HUES64 (cell line): Measurements from ENCODE around the gene FAU.

Source experiments
- H3K27ac ChIP-seq: 2 replicates; pipeline ENCODE4 v1.7.0; 2013; ENCODE audit warnings: low read depth, low read length, inconsistent platforms
- H3K27me3 ChIP-seq: 2 replicates; pipeline ENCODE4 v1.6.1; 2013; ENCODE audit warnings: mild to moderate bottlenecking, low read length; ENCODE audit not compliant: insufficient read depth
- H3K36me3 ChIP-seq: 2 replicates; pipeline ENCODE4 v1.6.1; 2013; ENCODE audit warnings: mild to moderate bottlenecking, low read length; ENCODE audit not compliant: insufficient read depth
- H3K4me1 ChIP-seq: 2 replicates; pipeline ENCODE4 v1.6.1; 2013; ENCODE audit warnings: mild to moderate bottlenecking, low read length, moderate library complexity; ENCODE audit not compliant: insufficient read depth
- H3K4me3 ChIP-seq: 2 replicates; pipeline ENCODE4 v1.5.1; 2013; ENCODE audit warnings: mild to moderate bottlenecking, low read length, moderate library complexity
- H3K9ac ChIP-seq: 2 replicates; pipeline ENCODE4 v1.6.1; 2013; ENCODE audit warnings: mild to moderate bottlenecking, low read depth, low read length
- H3K9me3 ChIP-seq: 2 replicates; pipeline ENCODE4 v1.6.1; 2013; ENCODE audit warnings: low read depth, low read length; ENCODE audit not compliant: insufficient read depth
- WGBS: fragments of 150-250, 120-280 bp; methylation state at CpG from one replicate; pipeline ENCODE4 v1.1.7; 2013; ENCODE audit warnings: missing lambda C conversion rate; 5-methylcytosine and 5-hydroxymethylcytosine counted together

The FAU gene

DNA sequence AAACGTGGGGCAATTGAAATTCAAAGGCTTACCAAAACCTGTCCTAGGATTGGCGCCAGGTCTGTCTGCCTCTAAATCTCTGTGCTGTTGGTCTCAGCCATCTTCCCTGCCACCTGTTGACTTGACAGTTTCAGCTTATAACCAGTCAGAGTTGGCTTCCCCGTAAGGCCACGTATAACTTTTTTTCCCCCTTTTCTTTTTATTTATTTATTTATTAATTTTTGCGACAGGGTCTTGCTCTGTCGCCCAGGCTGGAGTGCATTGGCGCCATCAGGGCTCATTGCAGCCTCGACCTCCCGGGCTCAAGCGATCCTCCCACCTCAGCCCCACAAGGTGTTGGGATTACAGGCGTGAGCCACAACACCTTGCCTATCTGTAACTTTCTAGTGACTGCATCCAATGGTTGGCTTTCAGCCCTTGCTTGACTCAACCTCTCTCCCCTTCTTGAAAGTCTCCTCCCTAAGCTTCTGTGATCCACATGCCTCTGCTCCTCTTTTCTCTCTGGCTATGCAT lies 13.8 kb upstream of the FAU start:
- 75% methylated on average over 10 of the region's 11 CpGs for WGBS
- 0 out of 2 replicates have a peak, but pooled peaks cover 8% of the 10 kb centered on the region for H3K27me3 ChIP-seq
- peaks cover 19% of the 10 kb centered on the region for H3K36me3 ChIP-seq
- H3K27ac ChIP-seq = peak overlapping the region; percentile 73
- H3K9me3 ChIP-seq = no peaks in the 10 kb centered on the region
- 0 out of 2 replicates have a peak, but pooled peaks cover 2% of the 10 kb centered on the region for H3K4me1 ChIP-seq
- H3K4me3 ChIP-seq = peak overlapping the region; percentile 83
- peak overlapping the region; percentile 98 for H3K9ac ChIP-seq

DNA sequence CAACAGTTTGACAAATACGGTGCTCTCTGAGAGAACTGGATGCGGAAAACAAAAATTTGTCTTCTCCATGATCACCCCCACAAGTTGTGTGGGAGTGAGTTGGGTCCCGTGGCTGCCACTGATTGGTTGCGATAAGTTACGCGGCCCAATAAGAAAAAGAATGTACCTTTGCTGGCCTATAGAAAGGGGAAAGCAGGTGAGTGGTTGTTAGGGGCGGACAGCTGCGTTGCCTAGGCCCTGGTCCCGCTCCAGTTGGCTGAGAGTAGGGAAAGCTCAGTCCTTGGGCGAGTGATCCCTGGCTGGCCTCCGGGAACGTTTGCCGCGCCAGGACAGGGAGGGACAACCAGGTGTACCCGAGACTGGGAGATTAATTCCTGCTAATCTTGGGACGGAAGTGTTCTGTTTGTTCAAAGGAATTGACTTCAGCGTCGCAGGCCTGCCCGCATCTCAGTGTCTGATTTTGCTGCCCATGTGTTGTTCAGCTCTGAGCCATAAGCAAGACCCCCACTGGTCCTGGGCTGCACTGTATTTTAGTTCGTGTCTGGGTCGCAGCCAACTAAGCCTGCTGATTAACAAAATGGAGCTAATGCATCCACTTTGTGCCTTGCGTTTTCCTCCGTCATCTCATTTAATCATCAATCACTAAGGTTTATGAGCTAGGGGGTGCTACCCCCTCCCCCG lies 13.2 kb upstream of the FAU start:
- Histone ChIP-seq H3K4me3 (peak overlapping the region; percentile 83), H3K27ac (peak overlapping the region; percentile 94), H3K9ac (peak overlapping the region; percentile 98), H3K4me1 (0 out of 2 replicates have a peak, but pooled peaks cover 2% of the 10 kb centered on the region), H3K27me3 (0 out of 2 replicates have a peak, but pooled peaks cover 2% of the 10 kb centered on the region), H3K9me3 (no peaks in the 10 kb centered on the region), H3K36me3 (peaks cover 24% of the 10 kb centered on the region)
- 6% methylated on average over 24 of the region's 24 CpGs for WGBS

DNA sequence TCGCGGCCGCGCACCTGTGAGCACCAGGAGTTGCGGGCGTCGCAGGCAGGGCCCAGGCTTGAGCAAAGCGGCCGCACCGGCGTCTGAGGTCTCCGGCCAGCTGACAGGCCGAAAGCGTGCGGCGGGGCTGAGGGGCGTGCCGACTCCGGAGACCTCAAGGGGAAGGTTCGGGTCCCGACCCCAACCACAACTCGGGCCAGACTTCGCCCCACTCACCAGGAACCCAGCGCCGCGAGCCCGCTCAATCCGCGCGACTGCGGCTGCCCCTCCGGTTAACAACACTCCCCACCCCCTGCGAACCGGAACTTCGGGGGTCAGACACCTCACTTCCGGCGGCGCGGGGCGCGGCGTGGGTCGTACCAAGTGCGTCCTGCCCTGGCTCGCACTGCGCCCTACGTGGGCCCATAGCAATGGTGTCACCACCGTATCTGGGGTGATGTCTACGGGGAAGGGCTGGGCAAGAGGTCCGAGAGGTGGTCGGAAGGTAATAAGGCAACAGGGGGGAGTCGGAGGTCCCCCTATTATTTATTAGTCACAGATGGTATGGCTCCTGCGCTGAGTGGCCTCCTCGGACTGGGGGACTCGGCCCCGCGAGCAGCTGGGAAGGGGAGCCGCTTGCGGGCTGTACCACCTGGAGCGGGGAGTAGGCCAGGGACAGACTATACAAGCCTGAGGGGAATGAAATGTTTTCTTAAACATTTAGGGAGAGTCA lies 12.5 kb upstream of the FAU start, which contains the start of gene SYVN1:
Gene SYVN1 (minus strand): TSS at position 280 of the 712 bp plus-strand sequence. CDS start 918 bp downstream, outside the sequence.
- Histone ChIP-seq H3K4me1 (0 out of 2 replicates have a peak, but pooled peaks cover 2% of the 10 kb centered on the region), H3K9me3 (no peaks in the 10 kb centered on the region), H3K27me3 (no peaks in the 10 kb centered on the region), H3K9ac (peak within 1 kb of the TSS; percentile 98), H3K4me3 (peak within 1 kb of the TSS; percentile 83), H3K36me3 (peaks cover 31% of the 10 kb centered on the region), H3K27ac (peak within 1 kb of the TSS; percentile 94)
- under 1% methylated on average over 60 of the region's 60 CpGs for WGBS

DNA sequence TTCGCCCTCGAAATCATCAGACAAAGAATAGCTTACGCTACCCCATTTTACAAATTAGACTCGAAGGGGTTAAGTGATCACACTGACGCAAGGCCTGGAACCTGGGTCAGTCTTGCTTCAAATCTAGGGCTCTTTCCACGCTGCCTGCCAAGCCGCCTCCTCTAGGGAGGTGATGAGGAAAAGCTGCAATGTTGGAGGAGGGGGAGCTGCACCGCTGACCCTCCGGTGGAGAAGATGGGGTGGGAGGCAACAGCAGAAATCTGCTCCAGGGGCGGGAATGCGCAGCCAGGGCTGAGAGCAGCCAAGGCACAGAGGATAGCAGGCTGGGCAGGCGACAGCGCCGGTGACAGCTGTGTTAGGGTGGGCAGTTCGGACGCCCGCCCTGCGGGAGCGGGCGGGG lies 11.8 kb upstream of the FAU start:
- peaks cover 38% of the 10 kb centered on the region for H3K36me3 ChIP-seq
- WGBS = under 1% methylated on average over 20 of the region's 20 CpGs
- H3K9me3 ChIP-seq = no peaks in the 10 kb centered on the region
- no peaks in the 10 kb centered on the region for H3K27me3 ChIP-seq
- peak overlapping the region; percentile 98 for H3K9ac ChIP-seq
- H3K4me1 ChIP-seq = 0 out of 2 replicates have a peak, but pooled peaks cover 2% of the 10 kb centered on the region
- peak overlapping the region; percentile 83 for H3K4me3 ChIP-seq
- peak overlapping the region; percentile 94 for H3K27ac ChIP-seq

DNA sequence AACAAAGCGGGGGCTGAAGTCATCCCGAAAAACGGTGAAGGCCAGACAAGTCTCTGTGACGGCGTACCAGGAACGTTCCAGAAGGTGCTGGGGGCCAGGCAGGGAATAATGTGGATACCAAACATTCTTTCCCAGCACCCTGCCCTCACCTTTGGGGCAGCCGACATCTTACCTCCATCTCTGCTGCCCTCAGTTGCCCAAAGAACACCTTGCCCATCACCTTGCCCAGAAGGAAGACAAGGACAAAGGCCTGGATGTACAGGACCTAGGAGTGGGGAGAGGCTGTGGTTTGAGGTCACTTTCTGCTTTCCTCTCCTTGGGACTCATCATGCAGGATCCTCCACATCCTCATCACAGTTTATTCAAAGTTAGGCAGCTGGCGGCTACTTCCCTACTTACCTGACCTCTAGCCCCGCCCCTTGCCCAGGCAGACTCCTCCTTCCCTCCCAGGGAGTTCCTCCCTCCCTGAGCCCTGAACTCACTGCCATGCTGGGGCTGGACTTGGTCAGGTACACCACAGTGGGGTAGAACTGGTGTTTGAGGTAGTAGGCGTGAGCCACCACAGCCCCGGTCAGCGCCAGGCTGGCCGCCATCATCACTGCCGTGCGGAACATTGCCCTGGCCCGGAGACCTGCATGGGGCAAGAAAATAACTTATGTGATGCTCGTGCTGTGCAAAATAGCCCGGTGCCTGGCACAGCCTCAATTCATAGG lies 11.2 kb upstream of the FAU start:
- H3K4me1 ChIP-seq = 0 out of 2 replicates have a peak, but pooled peaks cover 2% of the 10 kb centered on the region
- peak overlapping the region; percentile 94 for H3K27ac ChIP-seq
- H3K9me3 ChIP-seq = no peaks in the 10 kb centered on the region
- no peaks in the 10 kb centered on the region for H3K27me3 ChIP-seq
- H3K4me3 ChIP-seq = peak overlapping the region; percentile 83
- peak overlapping the region; percentile 98; the same call in 1 of the 2 replicates for H3K9ac ChIP-seq
- peaks cover 43% of the 10 kb centered on the region for H3K36me3 ChIP-seq
- 52% methylated on average over 18 of the region's 18 CpGs for WGBS

DNA sequence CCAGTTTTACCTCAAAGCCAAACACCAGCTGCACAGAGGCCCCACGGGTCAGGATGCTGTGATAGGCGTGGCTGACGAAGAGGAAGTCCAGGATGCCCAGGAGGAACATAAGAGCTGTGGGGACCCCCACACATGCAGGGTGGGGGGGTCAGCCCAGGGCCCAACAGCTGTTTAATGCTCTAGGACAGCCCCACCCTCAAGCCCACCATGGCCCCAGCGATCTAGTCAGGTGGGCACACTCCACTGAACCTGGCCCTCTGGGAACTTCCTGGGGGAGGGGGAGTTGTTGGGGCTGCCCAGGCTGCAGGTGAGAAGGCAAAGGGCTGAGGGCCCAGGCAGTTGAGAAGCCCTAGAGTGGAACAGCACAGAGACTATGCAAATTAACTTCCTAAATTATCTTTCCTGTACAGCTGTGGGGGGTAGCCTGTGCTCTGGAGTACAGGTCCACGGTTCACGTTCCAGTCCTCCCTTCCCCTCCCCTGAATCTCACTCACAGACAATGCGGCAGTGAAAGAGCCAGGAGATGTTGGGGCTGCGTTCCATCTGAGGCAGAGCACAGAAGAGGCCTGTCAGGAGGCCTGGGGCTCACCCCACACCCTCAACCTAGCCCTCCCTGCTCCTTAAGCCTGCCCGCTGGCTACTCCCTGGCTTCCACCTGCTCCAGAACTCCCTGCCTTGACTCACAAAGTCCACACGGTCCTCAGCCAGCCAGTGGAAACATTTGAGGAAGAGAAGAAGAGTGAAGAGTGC lies 10.5 kb upstream of the FAU start:
- H3K4me3 ChIP-seq = no peak overlapping the region
- H3K4me1 ChIP-seq = 0 out of 2 replicates have a peak, but pooled peaks cover 2% of the 10 kb centered on the region
- 90% methylated on average over 10 of the region's 10 CpGs for whole genome bisulfite sequencing
- H3K27me3 ChIP-seq = no peaks in the 10 kb centered on the region
- H3K36me3 ChIP-seq = peaks cover 49% of the 10 kb centered on the region
- H3K9ac ChIP-seq = no peak overlapping the region
- no peaks in the 10 kb centered on the region for H3K9me3 ChIP-seq
- H3K27ac ChIP-seq = no peak overlapping the region

DNA sequence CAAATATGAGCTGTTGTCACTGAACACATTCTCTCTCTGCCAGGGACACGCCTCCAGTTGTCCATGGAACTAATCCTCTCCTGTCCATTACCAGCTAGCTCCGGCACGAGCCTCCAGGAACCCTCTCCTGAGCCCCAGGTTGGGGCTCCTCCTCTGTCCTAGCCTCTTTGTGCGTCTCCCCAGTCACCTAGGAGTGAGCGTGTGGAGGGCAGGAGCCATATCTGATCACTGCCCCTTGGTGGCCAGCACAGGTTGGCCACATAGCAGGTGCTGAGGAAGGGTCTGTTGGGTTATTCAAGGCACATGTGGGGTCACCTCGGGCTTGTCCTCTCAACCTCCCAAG lies 9.9 kb upstream of the FAU start:
- H3K27ac ChIP-seq = no peak overlapping the region
- no peak overlapping the region for H3K9ac ChIP-seq
- no peaks in the 10 kb centered on the region for H3K27me3 ChIP-seq
- H3K9me3 ChIP-seq = no peaks in the 10 kb centered on the region
- 95% methylated on average over 6 of the region's 6 CpGs for WGBS
- H3K4me1 ChIP-seq = 0 out of 2 replicates have a peak, but pooled peaks cover 2% of the 10 kb centered on the region
- H3K36me3 ChIP-seq = peaks cover 55% of the 10 kb centered on the region
- no peak overlapping the region for H3K4me3 ChIP-seq

DNA sequence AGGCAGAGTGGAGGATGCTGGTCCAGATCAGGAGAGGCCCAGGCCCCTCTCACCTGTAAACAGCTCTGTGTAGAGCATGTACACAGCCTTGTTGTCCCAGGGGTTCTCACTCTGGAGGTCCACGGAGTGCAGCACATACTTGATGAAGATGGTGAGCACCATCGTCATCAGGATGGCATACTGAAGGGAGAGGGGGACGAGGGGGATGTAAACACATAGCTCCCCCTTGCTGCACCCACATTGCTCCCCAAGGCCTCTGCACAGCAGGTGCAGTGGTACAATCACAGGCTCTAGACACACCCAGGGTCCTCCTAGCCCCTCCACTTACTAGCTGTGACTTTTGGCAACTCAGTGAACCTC lies 9.5 kb upstream of the FAU start:
- 91% methylated on average over 3 of the region's 3 CpGs for WGBS
- Histone ChIP-seq H3K27ac (no peak overlapping the region), H3K27me3 (no peaks in the 10 kb centered on the region), H3K9ac (no peak overlapping the region), H3K36me3 (peaks cover 60% of the 10 kb centered on the region), H3K4me1 (0 out of 2 replicates have a peak, but pooled peaks cover 2% of the 10 kb centered on the region), H3K4me3 (no peak overlapping the region), H3K9me3 (no peaks in the 10 kb centered on the region)

DNA sequence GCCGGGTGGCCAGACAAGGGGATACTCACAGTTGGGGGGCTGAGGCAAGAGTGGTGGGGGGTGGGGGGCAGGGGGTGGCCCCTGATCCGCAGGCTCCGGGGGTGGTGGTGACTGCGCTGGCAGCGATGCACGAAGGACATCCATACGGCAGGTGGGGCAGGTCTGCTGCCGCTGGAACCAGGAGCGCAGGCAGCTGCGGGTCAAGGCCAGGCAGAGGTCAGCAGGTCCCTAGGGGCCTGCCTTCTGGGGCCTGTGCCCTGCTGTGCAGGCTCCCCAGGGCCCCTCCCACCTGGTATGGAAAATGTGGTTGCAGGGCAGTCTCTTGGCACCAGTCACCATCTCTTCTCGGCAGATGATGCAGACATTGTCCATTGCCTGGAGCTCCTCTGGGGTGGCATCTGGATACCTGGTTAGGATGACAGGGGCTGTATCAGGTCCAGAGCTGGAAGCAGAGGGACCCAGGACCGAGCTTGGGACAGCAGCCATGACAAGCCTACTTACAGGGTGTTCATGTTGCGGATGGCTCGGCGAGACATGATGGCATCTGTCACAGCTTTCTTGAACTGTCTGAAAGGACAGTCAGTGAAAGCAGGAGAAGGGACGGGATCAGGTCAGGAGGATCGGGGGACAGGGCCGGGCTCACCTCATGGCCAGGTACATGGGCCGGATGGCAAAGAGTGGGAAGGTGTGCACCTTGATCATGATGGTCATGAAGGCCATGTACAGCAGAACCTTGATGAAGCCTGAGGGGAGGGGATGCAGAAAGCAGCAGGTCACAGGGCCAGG lies 8.9 kb upstream of the FAU start:
- H3K36me3 ChIP-seq = peaks cover 65% of the 10 kb centered on the region
- no peak overlapping the region for H3K9ac ChIP-seq
- no peak overlapping the region for H3K27ac ChIP-seq
- H3K27me3 ChIP-seq = no peaks in the 10 kb centered on the region
- H3K9me3 ChIP-seq = no peaks in the 10 kb centered on the region
- no peak overlapping the region for H3K4me3 ChIP-seq
- WGBS = 91% methylated on average over 19 of the region's 19 CpGs
- H3K4me1 ChIP-seq = 0 out of 2 replicates have a peak, but pooled peaks cover 2% of the 10 kb centered on the region
